ENCODE data around the gene MMP21.

DNA sequence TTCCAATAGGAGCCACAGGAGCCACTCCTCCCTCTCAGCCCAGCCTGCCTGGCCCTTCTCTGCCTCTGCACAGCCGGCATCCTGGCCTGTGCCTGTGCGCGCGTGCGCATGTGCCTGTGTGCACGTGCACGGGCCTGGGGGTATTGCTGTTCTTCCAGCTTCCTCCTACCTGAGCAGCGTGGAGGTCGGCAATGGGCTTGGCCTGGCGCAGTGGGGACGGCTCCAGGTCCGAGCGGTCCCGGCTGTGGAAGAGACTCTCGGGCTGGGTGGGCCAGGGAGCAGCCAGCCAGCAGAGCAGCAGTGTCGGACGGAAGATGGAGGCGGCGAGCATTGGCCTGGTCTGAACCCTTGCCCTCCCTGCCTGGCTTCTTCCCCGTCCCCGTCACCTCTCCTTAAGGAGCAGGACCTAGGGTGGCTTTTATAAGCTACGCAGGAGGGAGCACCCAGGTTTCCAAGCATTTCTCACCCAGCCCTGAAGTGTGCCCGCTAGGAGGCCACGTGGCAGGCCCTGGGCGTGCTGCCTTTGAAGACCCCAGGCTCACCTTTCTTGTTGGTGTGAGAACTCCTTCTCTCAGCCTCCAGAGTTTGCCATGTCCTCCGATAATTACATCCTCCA lies at the start of gene MMP21:
- TF ChIP-seq ELF4 (IDR thresholded peaks at IDR 0.05) (no peak), ARNT (IDR thresholded peaks at IDR 0.05) (no peak), SUZ12 (IDR thresholded peaks at IDR 0.05) (no peak), BHLHE40 (IDR thresholded peaks at IDR 0.05; ENCODE audit: borderline replicate concordance) (no peak), FOXM1 (IDR thresholded peaks at IDR 0.05; ENCODE audit: borderline replicate concordance) (no peak), CTBP1 (IDR thresholded peaks at IDR 0.05; ENCODE audit: borderline replicate concordance) (no peak), FOXK2 (IDR thresholded peaks at IDR 0.05) (no peak), ZNF384 (IDR thresholded peaks at IDR 0.05) (no peak), SP1 (IDR thresholded peaks at IDR 0.05) (no peak), NFRKB (IDR thresholded peaks at IDR 0.05) (no peak), TARDBP (IDR thresholded peaks at IDR 0.05) (no peak)
- TF ChIP-seq, protein P1, sequence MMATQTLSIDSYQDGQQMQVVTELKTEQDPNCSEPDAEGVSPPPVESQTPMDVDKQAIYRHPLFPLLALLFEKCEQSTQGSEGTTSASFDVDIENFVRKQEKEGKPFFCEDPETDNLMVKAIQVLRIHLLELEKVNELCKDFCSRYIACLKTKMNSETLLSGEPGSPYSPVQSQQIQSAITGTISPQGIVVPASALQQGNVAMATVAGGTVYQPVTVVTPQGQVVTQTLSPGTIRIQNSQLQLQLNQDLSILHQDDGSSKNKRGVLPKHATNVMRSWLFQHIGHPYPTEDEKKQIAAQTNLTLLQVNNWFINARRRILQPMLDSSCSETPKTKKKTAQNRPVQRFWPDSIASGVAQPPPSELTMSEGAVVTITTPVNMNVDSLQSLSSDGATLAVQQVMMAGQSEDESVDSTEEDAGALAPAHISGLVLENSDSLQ (IDR thresholded peaks at IDR 0.05), result no peak
